ENCODE results near the gene JAG1. TPM values are rescaled to one million over a fixed set of nuclear protein-coding genes. Genes with fewer than 3 reads are reported as not detected.
A peak's percentile ranks its signal among the peaks of the same experiment; 100 is the strongest.

JAG1 gene
- total RNA-seq, 1 donor from 2014 or later = 58.4 TPM

GRCh38 chr20:10626896-10627295 is 46.9 kb downstream of the JAG1 start:
- Mint-ChIP-seq H3K36me3 (peaks cover 14% of the 10 kb centered on the region), H3K27ac (no peak overlapping the region), H3K4me3 (no peak overlapping the region), H3K9me3 (peaks cover 4% of the 10 kb centered on the region), H3K4me1 (ENCODE audit: unreplicated experiment) (peaks cover 46% of the 10 kb centered on the region), H3K27me3 (no peaks in the 10 kb centered on the region)
- TF ChIP-seq CTCF (conservative IDR thresholded peaks at IDR 0.05) = no peak
- DNase-seq (ENCODE audit: extremely low spot score, unreplicated experiment) = no peak

GRCh38 chr20:10625641-10626040 is 48.2 kb downstream of the JAG1 start:
- Mint-ChIP-seq H3K27ac (no peak overlapping the region), H3K4me3 (no peak overlapping the region), H3K4me1 (ENCODE audit: unreplicated experiment) (peaks cover 57% of the 10 kb centered on the region), H3K36me3 (peaks cover 18% of the 10 kb centered on the region), H3K9me3 (peaks cover 4% of the 10 kb centered on the region), H3K27me3 (no peaks in the 10 kb centered on the region)
- TF ChIP-seq CTCF (conservative IDR thresholded peaks at IDR 0.05) = no peak
- DNase-seq (ENCODE audit: extremely low spot score, unreplicated experiment) = no peak

DNA sequence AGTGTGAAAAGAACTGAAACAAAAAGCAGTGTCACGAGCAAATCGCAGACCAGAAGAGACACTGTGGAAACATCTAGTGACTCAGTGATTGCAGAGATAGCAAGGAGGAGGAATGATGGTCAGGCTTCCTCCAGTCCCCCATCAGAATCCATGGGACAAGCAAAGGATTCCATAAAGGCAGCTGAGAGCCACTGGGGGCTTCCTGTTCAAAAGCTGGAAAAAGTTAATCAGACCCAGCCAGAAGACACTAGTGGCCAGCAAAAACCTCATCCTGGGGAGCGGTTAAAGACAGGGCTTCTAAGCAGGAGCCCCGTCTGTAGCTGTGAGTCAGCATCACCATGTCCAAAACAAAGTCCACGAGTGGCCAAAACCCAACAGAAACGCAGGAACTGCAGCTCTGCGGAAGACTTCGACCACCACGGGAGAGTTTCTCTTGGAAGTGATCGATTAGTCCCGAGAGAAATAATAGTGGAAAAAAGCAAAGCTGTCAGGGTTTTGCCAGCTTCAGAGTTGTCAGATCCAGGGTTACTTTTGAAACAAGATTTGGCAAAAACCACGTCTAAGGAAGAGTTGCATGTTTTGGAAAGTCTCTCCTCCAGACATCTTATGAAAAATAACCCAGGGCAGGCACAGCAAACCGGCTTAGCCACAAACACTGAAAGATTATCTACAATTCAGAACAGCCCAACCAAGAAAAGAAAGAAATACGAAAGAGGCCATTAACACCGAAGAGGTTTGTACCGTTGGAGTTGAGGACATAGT is 51.0 kb downstream of the JAG1 start:
- Mint-ChIP-seq H3K4me1 (ENCODE audit: unreplicated experiment) (peaks cover 52% of the 10 kb centered on the region), H3K36me3 (peaks cover 18% of the 10 kb centered on the region), H3K27me3 (no peaks in the 10 kb centered on the region), H3K9me3 (peaks cover 4% of the 10 kb centered on the region), H3K27ac (peak overlapping the region; percentile 50), H3K4me3 (peak overlapping the region; percentile 3)
- no peak for TF ChIP-seq CTCF (conservative IDR thresholded peaks at IDR 0.05)
- DNase-seq (ENCODE audit: extremely low spot score, unreplicated experiment) = no peak

DNA sequence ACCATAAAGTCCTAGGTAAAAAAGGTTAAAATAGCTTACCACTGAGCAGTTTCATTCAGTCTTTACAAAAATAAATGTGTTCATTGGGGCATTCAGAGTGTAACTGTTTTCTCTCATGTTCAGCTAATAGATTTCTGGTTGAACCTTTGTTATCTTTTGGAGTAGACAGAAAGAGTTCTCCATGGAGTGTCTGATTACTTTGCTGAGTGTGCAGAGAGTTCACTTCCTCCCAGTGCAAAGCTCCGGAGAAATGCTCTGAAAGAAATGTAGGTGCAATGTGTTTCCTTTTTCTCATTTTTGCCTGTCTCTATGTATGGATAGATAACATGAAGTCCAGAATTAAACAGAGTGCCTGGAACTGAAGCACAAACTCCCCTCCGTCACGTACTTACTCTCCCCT is 52.6 kb downstream of the JAG1 start:
- H3K4me1 Mint-ChIP-seq (ENCODE audit: unreplicated experiment) = peaks cover 52% of the 10 kb centered on the region
- TF ChIP-seq CTCF (conservative IDR thresholded peaks at IDR 0.05) = no peak
- H3K4me3 Mint-ChIP-seq = no peak overlapping the region
- DNase-seq (ENCODE audit: extremely low spot score, unreplicated experiment) = no peak
- H3K27ac Mint-ChIP-seq = peak overlapping the region; percentile 22
- H3K9me3 Mint-ChIP-seq = peaks cover 4% of the 10 kb centered on the region
- H3K27me3 Mint-ChIP-seq = no peaks in the 10 kb centered on the region
- H3K36me3 Mint-ChIP-seq = peaks cover 18% of the 10 kb centered on the region

- Mint-ChIP-seq H3K9me3 (peaks cover 4% of the 10 kb centered on the region), H3K27ac (peak overlapping the region; percentile 74), H3K36me3 (peaks cover 20% of the 10 kb centered on the region), H3K4me1 (ENCODE audit: unreplicated experiment) (peaks cover 44% of the 10 kb centered on the region), H3K4me3 (peak overlapping the region; percentile 13), H3K27me3 (no peaks in the 10 kb centered on the region)
- no peak for TF ChIP-seq CTCF (conservative IDR thresholded peaks at IDR 0.05)
- DNase-seq (ENCODE audit: extremely low spot score, unreplicated experiment) = no peak
Measured at GRCh38 chr20:10619427-10619826, 54.4 kb downstream of the JAG1 start.
